Stimulated activated CD8-positive, alpha-beta memory T cell treated with anti-CD3 and anti-CD28 coated beads, Interleukin-15, amount 100 ng/mL, for 24 hours (primary cell): ENCODE data around the gene GTPBP1.

ENCODE experiments used
- DNase-seq: peaks from one replicate; pipeline ENCODE4 v3.0.0-alpha.2; 2020; ENCODE audit warnings: low read depth

GTPBP1 gene

DNA sequence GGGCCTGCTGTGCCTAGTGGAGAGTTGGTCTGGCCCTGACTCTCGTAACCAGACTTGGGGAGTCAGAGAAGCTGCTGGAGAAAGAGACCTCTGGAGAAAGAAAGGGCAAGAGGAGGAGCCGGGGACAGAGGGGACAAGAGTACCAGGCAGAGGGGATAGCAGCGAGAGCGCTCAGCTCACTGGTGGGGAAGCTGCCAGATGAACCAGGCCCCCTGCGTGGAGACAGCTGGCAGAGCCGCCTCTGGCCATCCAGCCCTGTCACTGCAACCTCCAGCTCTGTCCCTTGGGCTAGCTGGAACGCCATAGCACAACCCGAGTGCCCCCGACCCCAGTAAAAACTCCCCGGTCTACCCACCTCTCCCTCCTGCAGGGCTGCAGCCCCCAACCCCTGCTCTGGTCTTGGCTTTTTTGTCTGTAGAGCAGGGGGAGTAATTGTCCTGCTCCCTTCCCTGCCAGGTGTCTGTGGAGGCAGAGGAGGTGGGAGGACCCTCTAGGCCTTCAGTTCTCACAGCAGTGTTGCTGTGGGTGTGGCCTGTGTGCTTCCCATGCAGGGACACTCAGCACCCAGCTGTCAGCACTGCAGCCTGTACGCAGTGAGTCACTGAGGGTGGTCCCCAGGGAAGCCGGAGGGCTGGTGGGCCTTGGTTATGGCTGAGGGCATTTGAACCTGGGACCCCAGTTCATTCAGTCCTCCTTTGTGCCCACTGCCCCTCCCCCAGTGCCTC lies 54.9 kb downstream of the GTPBP1 start:
- no peak for DNase-seq

DNA sequence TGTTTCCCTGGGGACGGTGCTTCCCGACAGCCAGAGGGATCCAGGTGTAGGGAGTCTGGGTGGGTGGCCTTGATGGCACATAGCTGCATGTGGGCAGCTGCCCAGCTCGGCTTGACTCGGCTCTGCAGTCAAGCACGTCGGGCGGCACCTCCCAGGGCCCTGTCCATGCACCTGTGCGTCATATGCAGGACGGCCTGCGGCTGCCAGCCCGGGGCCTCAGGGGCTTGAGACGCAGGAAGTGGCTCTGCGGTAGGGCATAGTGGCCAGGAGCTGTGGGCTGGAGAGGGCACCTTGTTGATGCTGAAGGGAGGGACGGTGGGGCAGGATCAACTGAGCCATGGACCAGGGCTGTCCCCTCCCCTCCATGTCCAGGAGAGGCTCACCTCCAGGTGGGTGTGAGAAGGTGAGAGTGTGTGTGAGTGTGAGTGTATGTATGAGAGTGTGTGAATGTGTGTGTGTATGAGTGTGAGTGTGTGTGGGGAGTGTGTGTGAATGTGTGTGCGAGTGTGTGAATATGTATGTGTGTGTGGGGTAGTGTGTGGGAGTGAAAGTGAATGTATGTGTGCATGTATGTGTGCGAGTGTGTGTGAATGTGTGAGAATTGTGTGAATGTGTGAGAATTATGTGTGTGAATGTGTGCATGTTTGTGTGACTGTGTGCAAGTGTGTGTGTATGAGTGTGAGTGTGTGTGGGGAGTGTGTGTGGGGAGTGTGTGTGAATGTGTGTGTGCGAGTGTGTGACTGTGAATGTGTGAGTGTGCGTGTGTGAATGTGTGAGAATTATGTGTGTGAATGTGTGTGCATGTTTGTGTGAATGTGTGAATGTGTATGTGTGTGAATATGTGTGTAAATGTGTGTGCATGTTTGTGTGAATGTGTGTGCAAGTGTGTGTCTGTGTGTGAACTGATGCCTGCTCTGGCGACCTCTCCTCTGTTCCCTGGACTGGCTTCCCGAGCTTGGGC lies 55.7 kb downstream of the GTPBP1 start:
- no peak for DNase-seq

DNA sequence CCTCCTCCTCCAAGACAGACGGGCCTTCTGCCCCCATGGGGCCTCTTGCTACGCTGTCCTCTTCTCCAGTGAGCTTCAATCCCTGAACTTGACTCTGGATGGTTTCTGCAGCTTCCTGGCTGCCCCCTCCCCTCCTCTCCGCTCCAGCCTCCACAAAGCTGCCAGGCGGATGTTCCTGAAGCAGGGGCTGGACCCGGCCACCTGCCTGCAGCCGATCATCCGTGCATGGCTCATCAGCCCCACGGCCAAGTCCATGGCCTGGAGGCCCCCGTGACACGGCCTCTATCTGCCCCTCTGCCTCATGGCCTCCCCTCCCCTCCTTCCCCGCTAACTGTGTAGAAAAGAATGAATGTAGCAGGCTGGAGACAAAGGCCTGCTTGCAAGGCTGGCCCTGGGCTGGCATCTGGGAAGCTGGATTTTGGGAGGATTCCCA lies 56.8 kb downstream of the GTPBP1 start:
- no peak for DNase-seq

GRCh38 chr22:38766076-38766777 lies 60.5 kb downstream of the GTPBP1 start:
- DNase-seq = no peak

- DNase-seq = no peak
Measured at GRCh38 chr22:38767313-38767712, 61.6 kb downstream of the GTPBP1 start.

DNA sequence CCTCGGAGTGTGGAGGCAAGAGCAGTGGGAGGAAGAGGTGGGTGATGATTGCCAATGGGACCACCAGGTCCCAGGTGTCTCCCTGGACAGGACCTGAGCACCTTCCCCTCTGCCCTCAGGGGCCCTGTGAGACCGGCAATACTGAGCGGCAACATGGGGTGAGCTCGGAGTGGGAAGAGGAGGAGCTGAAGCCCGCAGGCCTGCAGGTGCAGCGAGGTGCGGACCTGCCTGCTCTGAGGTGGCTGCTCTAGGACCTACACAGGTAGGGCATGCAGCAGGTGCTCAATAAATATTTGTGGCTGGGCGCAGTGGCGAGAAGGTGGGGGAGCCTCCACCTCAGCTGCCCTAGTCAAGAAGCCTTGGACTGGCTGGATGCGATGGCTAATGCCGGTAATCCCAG lies 62.3 kb downstream of the GTPBP1 start:
- DNase-seq = no peak

- no peak for DNase-seq
Measured at GRCh38 chr22:38770257-38770949, 64.7 kb downstream of the GTPBP1 start.

DNA sequence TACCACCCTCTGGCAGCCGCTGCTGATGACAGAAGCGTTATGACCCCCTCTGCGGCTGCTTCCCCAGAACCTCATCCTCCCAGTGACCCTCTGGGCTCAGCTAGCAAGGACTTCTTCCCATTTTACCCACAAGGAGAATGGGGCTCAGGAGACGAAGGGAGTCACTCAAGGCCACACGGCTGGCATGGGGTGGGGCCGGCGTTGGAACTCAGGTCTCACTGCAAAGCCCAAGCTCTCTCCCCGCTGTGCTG lies 66.8 kb downstream of the GTPBP1 start:
- DNase-seq = no peak

DNA sequence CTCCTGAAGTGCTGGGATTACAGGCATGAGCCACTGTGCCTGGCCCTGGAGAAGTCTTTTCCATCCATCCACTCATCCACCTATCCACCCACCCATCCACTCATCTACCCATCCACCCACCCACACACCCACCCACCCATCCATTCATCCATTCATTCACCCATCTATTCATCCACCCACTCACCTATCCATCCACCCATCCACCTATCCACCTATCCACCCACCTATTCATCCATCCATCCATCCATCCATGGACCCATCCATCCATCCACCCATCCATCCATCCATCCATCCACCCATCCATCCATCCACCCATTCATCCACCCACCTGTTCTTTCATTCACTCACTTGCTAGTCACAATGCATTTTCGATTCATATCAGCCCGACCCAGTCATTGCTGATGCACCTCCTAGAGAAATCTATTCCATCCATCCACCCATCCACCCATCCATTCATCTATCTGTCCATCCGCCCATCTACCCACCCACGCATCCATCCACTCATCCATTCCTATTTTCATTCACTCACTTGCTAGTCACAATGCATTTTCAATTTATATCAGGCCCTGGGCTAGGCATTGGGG lies 67.7 kb downstream of the GTPBP1 start:
- DNase-seq = no peak

- DNase-seq = no peak
Measured at GRCh38 chr22:38774496-38775166, 68.9 kb downstream of the GTPBP1 start.

DNA sequence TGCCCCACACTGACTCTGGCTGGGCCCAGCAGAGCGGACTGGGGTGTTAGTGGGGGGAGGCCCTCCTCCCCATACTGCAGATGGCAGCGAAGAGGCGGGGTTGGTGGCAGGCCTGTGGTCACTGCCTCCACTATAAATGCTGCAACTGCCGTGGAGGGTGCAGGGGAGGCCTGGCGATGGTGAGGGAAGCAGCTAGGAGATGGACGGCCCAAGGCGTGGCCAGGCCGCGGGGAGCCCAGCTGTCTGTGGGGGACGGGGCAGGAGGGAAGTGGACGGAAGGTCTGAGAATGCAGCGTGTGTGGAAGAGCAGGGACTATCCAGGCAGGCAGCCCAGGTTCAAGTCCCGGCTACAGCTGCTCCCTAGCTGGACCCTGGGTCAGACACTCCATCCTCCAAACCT lies 69.9 kb downstream of the GTPBP1 start:
- no peak for DNase-seq

GRCh38 chr22:38776086-38776485 lies 70.3 kb downstream of the GTPBP1 start:
- no peak for DNase-seq

DNA sequence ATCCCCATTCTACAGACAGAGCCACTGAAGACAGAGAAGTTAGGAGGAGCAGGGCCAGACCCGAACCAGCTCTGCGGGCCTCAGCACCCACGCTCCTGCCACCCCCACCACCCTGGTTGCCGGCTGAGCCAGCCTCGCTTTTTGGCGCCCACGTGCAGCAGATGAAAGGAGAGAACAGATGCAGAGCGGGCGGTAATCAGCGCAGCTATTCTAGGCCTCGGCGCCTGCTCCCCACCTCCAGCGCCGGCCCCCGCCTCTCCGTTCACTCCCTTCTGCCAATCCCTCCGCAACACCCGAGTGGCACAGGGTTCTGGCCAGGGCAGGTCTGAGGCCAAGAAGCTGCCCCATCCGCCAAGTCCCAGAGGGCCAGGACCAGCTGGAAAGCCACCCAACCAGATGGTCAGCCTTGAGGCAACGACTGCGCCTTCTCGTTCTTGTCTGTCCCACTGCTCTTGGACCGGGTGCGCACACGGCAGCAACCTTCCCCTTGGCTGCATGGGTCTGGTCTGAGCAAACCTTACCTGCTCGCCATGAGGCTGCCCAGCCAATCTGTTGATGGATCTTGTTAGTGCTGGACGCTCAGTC lies 71.4 kb downstream of the GTPBP1 start:
- no peak for DNase-seq

GRCh38 chr22:38781033-38781432 lies 75.3 kb downstream of the GTPBP1 start:
- no peak for DNase-seq

GRCh38 chr22:38782402-38783094 lies 76.8 kb downstream of the GTPBP1 start:
- no peak for DNase-seq
